Measurements from ENCODE around the gene TPP2.

- TF ChIP-seq TEAD4 (IDR thresholded peaks at IDR 0.05) (no peak), NFIC (IDR thresholded peaks at IDR 0.05) (no peak), EP300 (IDR thresholded peaks at IDR 0.05; ENCODE audit: borderline replicate concordance) (no peak), CEBPB (IDR thresholded peaks at IDR 0.05) (no peak), FOXM1 (IDR thresholded peaks at IDR 0.05; ENCODE audit: borderline replicate concordance, low read depth) (no peak), REST (IDR thresholded peaks at IDR 0.05; ENCODE audit: low read depth) (no peak)
Observed at GRCh38 chr13:102555914-102556553, 40.8 kb upstream of the TPP2 start.

Measured in Ishikawa (cell line).